Right forelimb (tissue), 1 donor: ENCODE measurements around the gene CDH13.

ENCODE experiments used
- DNase-seq: peaks from one replicate; pipeline ENCODE4 v3.0.0-alpha.2; 2018

Gene CDH13

GRCh38 chr16:83269541-83269940 is 642.8 kb downstream of the CDH13 start:
- no peak for DNase-seq

- no peak for DNase-seq
Measured at GRCh38 chr16:83270061-83270460, 643.3 kb downstream of the CDH13 start.

- DNase-seq: no peak
Measured at GRCh38 chr16:83270640-83271039, 643.9 kb downstream of the CDH13 start.

- no peak for DNase-seq
Measured at GRCh38 chr16:83271123-83271522, 644.4 kb downstream of the CDH13 start.

GRCh38 chr16:83271970-83272575 is 645.3 kb downstream of the CDH13 start:
- no peak for DNase-seq

GRCh38 chr16:83272843-83273242 is 646.1 kb downstream of the CDH13 start:
- DNase-seq: no peak

- DNase-seq: no peak
Measured at GRCh38 chr16:83273504-83274173, 646.9 kb downstream of the CDH13 start.

- DNase-seq: no peak
Measured at GRCh38 chr16:83279251-83279650, 652.5 kb downstream of the CDH13 start.

- DNase-seq: no peak
Measured at GRCh38 chr16:83285921-83286320, 659.2 kb downstream of the CDH13 start.

- DNase-seq: no peak
Measured at GRCh38 chr16:83296505-83296904, 669.7 kb downstream of the CDH13 start.

- no peak for DNase-seq
Measured at GRCh38 chr16:83298541-83298940, 671.8 kb downstream of the CDH13 start.

GRCh38 chr16:83300326-83300725 is 673.6 kb downstream of the CDH13 start:
- DNase-seq: no peak

GRCh38 chr16:83301971-83302370 is 675.2 kb downstream of the CDH13 start:
- DNase-seq: no peak

GRCh38 chr16:83302853-83303252 is 676.1 kb downstream of the CDH13 start:
- no peak for DNase-seq

- DNase-seq: no peak
Measured at GRCh38 chr16:83305092-83305491, 678.3 kb downstream of the CDH13 start.

GRCh38 chr16:83306961-83307593 is 680.3 kb downstream of the CDH13 start:
- no peak for DNase-seq

- no peak for DNase-seq
Measured at GRCh38 chr16:83307594-83307992, 680.8 kb downstream of the CDH13 start.

GRCh38 chr16:83308414-83308813 is 681.6 kb downstream of the CDH13 start:
- no peak for DNase-seq

- no peak for DNase-seq
Measured at GRCh38 chr16:83310816-83311215, 684.0 kb downstream of the CDH13 start.

- DNase-seq: no peak
Measured at GRCh38 chr16:83312015-83312717, 685.4 kb downstream of the CDH13 start.

GRCh38 chr16:83312718-83313245 is 686.0 kb downstream of the CDH13 start:
- DNase-seq: no peak

GRCh38 chr16:83315271-83315670 is 688.5 kb downstream of the CDH13 start:
- no peak for DNase-seq

GRCh38 chr16:83316458-83316857 is 689.7 kb downstream of the CDH13 start:
- DNase-seq: no peak

- no peak for DNase-seq
Measured at GRCh38 chr16:83318390-83318789, 691.6 kb downstream of the CDH13 start.
